PC-3 (cell line): Measurements from ENCODE around the gene ADAMTS16. TPM values are rescaled to one million over a fixed set of nuclear protein-coding genes. Genes with fewer than 3 reads are reported as not detected.

Experiments used
- ATAC-seq: fragments of 200-7000 bp; cut with Tn5 transposase; 2 replicates; pipeline ENCODE4 v1.9.1; 2020; ENCODE audit warnings: mild to moderate bottlenecking, moderate library complexity
- BruUV-seq: library from RNA; stranded (reverse); fragments of 400-500 nt; replicated peaks from 2 replicates; lab custom pipeline; 2021; lab: Mats Ljungman, UMichigan
- CTCF ChIA-PET: fragments of 300-600 bp; sonication (Branson Sonifier 250); formaldehyde crosslinking; loops from one replicate; lab custom pipeline; 2022; ENCODE audit warnings: antibody characterized with exemption; lab: Charles Lee
- POLR2A ChIA-PET: fragments of 300-600 bp; sonication (Branson Sonifier 250); formaldehyde crosslinking; loops from one replicate; lab custom pipeline; 2022; ENCODE audit warnings: antibody characterized with exemption; ENCODE audit not compliant: unreplicated experiment; lab: Charles Lee
- DNase-seq: peaks from one replicate; pipeline ENCODE4 v3.0.0-alpha.2; 2015
- H2AFZ ChIP-seq: fragments of 300-600 bp; sonication (generic); 2 replicates; pipeline ENCODE4 v1.6.0; 2016; ENCODE audit warnings: antibody characterized with exemption, low read length
- H3F3A ChIP-seq: fragments of 300-600 bp; sonication (generic); one replicate; pipeline ENCODE4 v1.6.0; 2017; ENCODE audit warnings: antibody characterized with exemption, low read length, control low read depth, mild to moderate bottlenecking; ENCODE audit not compliant: unreplicated experiment
- H3K27ac ChIP-seq: fragments of 300-600 bp; sonication (generic); 2 replicates; pipeline ENCODE4 v1.5.1; 2016; ENCODE audit warnings: mild to moderate bottlenecking, low read length
- H3K27me3 ChIP-seq: fragments of 300-600 bp; sonication (generic); 2 replicates; pipeline ENCODE4 v1.6.1; 2016; ENCODE audit warnings: low read length, mixed read lengths
- H3K36me3 ChIP-seq: fragments of 300-600 bp; sonication (generic); 2 replicates; pipeline ENCODE4 v1.6.1; 2016; ENCODE audit warnings: low read depth, mixed run types, low read length, mixed read lengths
- H3K4me1 ChIP-seq: fragments of 300-600 bp; sonication (generic); 2 replicates; pipeline ENCODE4 v1.5.1; 2016; ENCODE audit warnings: low read length; ENCODE audit not compliant: insufficient read depth
- H3K4me2 ChIP-seq: fragments of 300-600 bp; sonication (generic); 2 replicates; pipeline ENCODE4 v1.6.0; 2016; ENCODE audit warnings: low read length
- H3K4me3 ChIP-seq: fragments of 300-600 bp; sonication (generic); 2 replicates; pipeline ENCODE4 v1.5.1; 2016; ENCODE audit warnings: mild to moderate bottlenecking, low read length, mixed read lengths
- H3K79me2 ChIP-seq: fragments of 300-600 bp; sonication (generic); 2 replicates; pipeline ENCODE4 v1.6.1; 2017; ENCODE audit warnings: low read length, mixed read lengths
- H3K9ac ChIP-seq: fragments of 300-600 bp; sonication (generic); 2 replicates; pipeline ENCODE4 v1.6.0; 2016; ENCODE audit warnings: mild to moderate bottlenecking, low read length
- H3K9me2 ChIP-seq: fragments of 300-600 bp; sonication (generic); replicated peaks from 2 replicates; pipeline ENCODE4 v1.6.1; 2016; ENCODE audit warnings: mixed run types, low read length, mixed read lengths
- H3K9me3 ChIP-seq: fragments of 300-600 bp; sonication (generic); 2 replicates; pipeline ENCODE4 v1.6.1; 2016; ENCODE audit warnings: low read length, mixed read lengths
- H4K20me1 ChIP-seq: fragments of 300-600 bp; sonication (generic); 2 replicates; pipeline ENCODE4 v1.6.1; 2016; ENCODE audit warnings: low read length, mixed read lengths
- CTCF ChIP-seq: fragments of 300-600 bp; sonication (generic); conservative IDR thresholded peaks from 2 replicates; pipeline ENCODE4 v1.5.1; 2017; ENCODE audit warnings: antibody characterized with exemption, low read depth, mild to moderate bottlenecking, low read length
- EZH2 ChIP-seq: fragments of 300-600 bp; sonication (generic); IDR thresholded peaks from one replicate; pipeline ENCODE4 v1.6.1; 2017; ENCODE audit warnings: antibody characterized with exemption, mild to moderate bottlenecking, low read length; ENCODE audit not compliant: unreplicated experiment
- EZH2phosphoT487 ChIP-seq: fragments of 300-600 bp; sonication (generic); IDR thresholded peaks from 2 replicates; pipeline ENCODE4 v1.6.1; 2018; ENCODE audit warnings: mild to moderate bottlenecking, antibody characterized with exemption, low read length, borderline replicate concordance
- intact Hi-C: fragments of 100-400 bp; cut with micrococcal nuclease; formaldehyde crosslinking; loops from 2 replicates; pipeline ENCODE4 v1.9.0; 2023
- total RNA-seq: library from RNA; depleted of rRNA; stranded (reverse); fragments of >200 nt; gene quantifications from 2 replicates; pipeline ENCODE4 v1.2.3, GENCODE V29; 2014

Gene ADAMTS16
- total RNA-seq, 1 experiment from 2014 or later: 1.7 TPM

GRCh38 chr5:5104550-5104949 lies 35.6 kb upstream of the ADAMTS16 start:
- Histone ChIP-seq H4K20me1 (0 out of 2 replicates have a peak, but pooled peaks cover 3% of the 10 kb centered on the region), H3K9me2 (no peaks in the 10 kb centered on the region), H3K79me2 (no peaks in the 10 kb centered on the region), H3K9me3 (no peaks in the 10 kb centered on the region), H2AFZ (no peak overlapping the region), H3K9ac (no peak overlapping the region), H3K4me1 (peaks cover 12% of the 10 kb centered on the region), H3F3A (peaks cover 3% of the 10 kb centered on the region), H3K4me2 (no peak overlapping the region), H3K27ac (no peak overlapping the region), H3K36me3 (no peaks in the 10 kb centered on the region), H3K27me3 (peaks cover 42% of the 10 kb centered on the region), H3K4me3 (no peak overlapping the region)
- BruUV-seq: no TSS peak
- CTCF ChIA-PET: no interaction called here
- no peak for ATAC-seq
- DNase-seq: peak; percentile 52
- intact Hi-C loops: no loop called here
- TF ChIP-seq EZH2phosphoT487 (no peak), CTCF (peak; percentile 14; the same call in 1 of the 2 replicates), EZH2 (no peak)
- POLR2A ChIA-PET: no interaction called here

GRCh38 chr5:5105531-5105930 lies 34.6 kb upstream of the ADAMTS16 start:
- Histone ChIP-seq H3K27ac (no peak overlapping the region), H3K4me2 (peak overlapping the region; percentile 31), H2AFZ (no peak overlapping the region), H3K9me3 (no peaks in the 10 kb centered on the region), H3K79me2 (no peaks in the 10 kb centered on the region), H3F3A (peaks cover 3% of the 10 kb centered on the region), H3K4me3 (no peak overlapping the region), H3K27me3 (peaks cover 52% of the 10 kb centered on the region), H3K9ac (no peak overlapping the region), H3K9me2 (no peaks in the 10 kb centered on the region), H3K36me3 (no peaks in the 10 kb centered on the region), H4K20me1 (0 out of 2 replicates have a peak, but pooled peaks cover 3% of the 10 kb centered on the region), H3K4me1 (peaks cover 12% of the 10 kb centered on the region)
- TF ChIP-seq EZH2: no peak
- no peak for TF ChIP-seq CTCF
- TF ChIP-seq EZH2phosphoT487: no peak
- intact Hi-C loops: no loop called here
- peak; percentile 91 for ATAC-seq
- BruUV-seq: no TSS peak
- DNase-seq: peak; percentile 82
- ChIA-PET POLR2A (no interaction called here), CTCF (no interaction called here)

GRCh38 chr5:5116956-5117355 lies 23.2 kb upstream of the ADAMTS16 start:
- H3F3A ChIP-seq: no peaks in the 10 kb centered on the region
- no peaks in the 10 kb centered on the region for H4K20me1 ChIP-seq
- no peaks in the 10 kb centered on the region for H3K9me3 ChIP-seq
- no peak overlapping the region for H3K27ac ChIP-seq
- BruUV-seq: no TSS peak
- CTCF ChIA-PET: no interaction called here
- no peaks in the 10 kb centered on the region for H3K9me2 ChIP-seq
- no peaks in the 10 kb centered on the region for H3K79me2 ChIP-seq
- peaks cover 77% of the 10 kb centered on the region for H3K27me3 ChIP-seq
- H3K9ac ChIP-seq: no peak overlapping the region
- DNase-seq (no peak), ATAC-seq (no peak)
- no peak overlapping the region for H3K4me3 ChIP-seq
- H2AFZ ChIP-seq: no peak overlapping the region
- no peak overlapping the region for H3K4me2 ChIP-seq
- H3K36me3 ChIP-seq: no peaks in the 10 kb centered on the region
- POLR2A ChIA-PET: no interaction called here
- no peaks in the 10 kb centered on the region for H3K4me1 ChIP-seq
- intact Hi-C loops: no loop called here
- TF ChIP-seq EZH2 (no peak), CTCF (no peak), EZH2phosphoT487 (no peak)
